ENCODE data around the gene PCBP3. TPM values are rescaled to one million over a fixed set of nuclear protein-coding genes. Genes with fewer than 3 reads are reported as not detected.

The PCBP3 gene
- polyA plus RNA-seq, 1 donor (not counting 4 experiments of a cell fraction or from before 2014, with no cell fraction given): 0.25 TPM

- Histone ChIP-seq H3K4me3 (ENCODE audit: control insufficient read depth in 2 of 3, extremely low read depth in 1 of 3, insufficient read depth in 2 of 3, low read depth in 1 of 3, low read length in 3 of 3) (no peak overlapping the region), H3K27me3 (ENCODE audit: control insufficient read depth, extremely low read depth, insufficient read depth, low read length) (peaks cover 3% of the 10 kb centered on the region), H3K36me3 (ENCODE audit: control insufficient read depth in 2 of 2, extremely low read depth in 1 of 2, insufficient read depth in 2 of 2, low read length in 2 of 2) (no peaks in the 10 kb centered on the region), H3K9ac (ENCODE audit: control insufficient read depth, extremely low read depth, insufficient read depth, low read length) (no peak overlapping the region), H3K27ac (ENCODE audit: control insufficient read depth, insufficient read depth, low read length) (no peak overlapping the region), H3K79me2 (ENCODE audit: control insufficient read depth, insufficient read depth, low read length) (no peaks in the 10 kb centered on the region), H3K9me3 (ENCODE audit: control insufficient read depth, low read depth, low read length) (no peaks in the 10 kb centered on the region), H2AFZ (ENCODE audit: control insufficient read depth, low read length) (no peak overlapping the region), H4K20me1 (ENCODE audit: control insufficient read depth, extremely low read depth, insufficient read depth, low read length) (no peaks in the 10 kb centered on the region), H3K4me2 (ENCODE audit: control insufficient read depth, extremely low read depth, insufficient read depth, low read depth, low read length) (no peak overlapping the region), H3K4me1 (ENCODE audit: control insufficient read depth, extremely low read depth, insufficient read depth, low read length) (no peaks in the 10 kb centered on the region), H3K9me1 (ENCODE audit: control insufficient read depth, extremely low read depth, insufficient read depth, low read length) (no peaks in the 10 kb centered on the region)
- dilution Hi-C loops (cut with MboI; ENCODE audit: extremely low pct_ligation_motif_present, low sequenced_read_pairs): no loop called here
- DNase-seq (ENCODE audit: low read depth, low spot score): no peak
- no peak for TF ChIP-seq CTCF (optimal IDR thresholded peaks at IDR 0.05 in 1 of 3, IDR thresholded peaks at IDR 0.05 in 1 of 3, conservative IDR thresholded peaks at IDR 0.05 in 1 of 3; ENCODE audit: extremely low read depth in 1 of 3, insufficient read depth in 2 of 3, low read length in 3 of 3)
- FAIRE-seq: no peak
Observed at GRCh38 chr21:45827881-45828579, 184.5 kb downstream of the PCBP3 start.

GRCh38 chr21:45828580-45829570 is 185.3 kb downstream of the PCBP3 start:
- H3K9me3 ChIP-seq (ENCODE audit: control insufficient read depth, low read depth, low read length): no peaks in the 10 kb centered on the region
- TF ChIP-seq CTCF (optimal IDR thresholded peaks at IDR 0.05 in 1 of 3, IDR thresholded peaks at IDR 0.05 in 1 of 3, conservative IDR thresholded peaks at IDR 0.05 in 1 of 3; ENCODE audit: extremely low read depth in 1 of 3, insufficient read depth in 2 of 3, low read length in 3 of 3) (no peak), EZH2 (IDR thresholded peaks at IDR 0.05; ENCODE audit: low read length) (no peak)
- dilution Hi-C loops (cut with MboI; ENCODE audit: extremely low pct_ligation_motif_present, low sequenced_read_pairs): no loop called here
- H2AFZ ChIP-seq (ENCODE audit: control insufficient read depth, low read length): no peak overlapping the region
- H3K4me3 ChIP-seq (ENCODE audit: control insufficient read depth in 2 of 3, extremely low read depth in 1 of 3, insufficient read depth in 2 of 3, low read depth in 1 of 3, low read length in 3 of 3): no peak overlapping the region
- H3K4me2 ChIP-seq (ENCODE audit: control insufficient read depth, extremely low read depth, insufficient read depth, low read depth, low read length): no peak overlapping the region
- H3K27ac ChIP-seq (ENCODE audit: control insufficient read depth, insufficient read depth, low read length): no peak overlapping the region
- no peaks in the 10 kb centered on the region for H4K20me1 ChIP-seq (ENCODE audit: control insufficient read depth, extremely low read depth, insufficient read depth, low read length)
- DNase-seq (ENCODE audit: low read depth, low spot score) (no peak), FAIRE-seq (no peak)
- H3K79me2 ChIP-seq (ENCODE audit: control insufficient read depth, insufficient read depth, low read length): no peaks in the 10 kb centered on the region
- no peak overlapping the region for H3K9ac ChIP-seq (ENCODE audit: control insufficient read depth, extremely low read depth, insufficient read depth, low read length)
- no peaks in the 10 kb centered on the region for H3K9me1 ChIP-seq (ENCODE audit: control insufficient read depth, extremely low read depth, insufficient read depth, low read length)
- no peaks in the 10 kb centered on the region for H3K4me1 ChIP-seq (ENCODE audit: control insufficient read depth, extremely low read depth, insufficient read depth, low read length)
- H3K27me3 ChIP-seq (ENCODE audit: control insufficient read depth, extremely low read depth, insufficient read depth, low read length): peaks cover 3% of the 10 kb centered on the region
- H3K36me3 ChIP-seq (ENCODE audit: control insufficient read depth in 2 of 2, extremely low read depth in 1 of 2, insufficient read depth in 2 of 2, low read length in 2 of 2): no peaks in the 10 kb centered on the region
